VCaP (cell line): ENCODE data around the gene CASKIN2.
"Not testable (repeated sequence)": the region's sequence is repeated elsewhere in the genome, so short reads cannot be mapped to it uniquely, and the experiment has no call there.

ENCODE experiments used
- H3K27ac ChIP-seq: fragments of 450-650 bp; 2 replicates; pipeline ENCODE4 v1.5.1; 2017
- CTCF ChIP-seq: fragments of 450-650 bp; conservative IDR thresholded peaks from 2 replicates; pipeline ENCODE4 v1.5.1; 2017; ENCODE audit warnings: mild to moderate bottlenecking, moderate library complexity

The CASKIN2 gene

GRCh38 chr17:75482098-75482942 is 33.0 kb downstream of the CASKIN2 start:
- no peak overlapping the region for H3K27ac ChIP-seq
- no peak for TF ChIP-seq CTCF

GRCh38 chr17:75481194-75482068 is 33.9 kb downstream of the CASKIN2 start:
- no peak overlapping the region for H3K27ac ChIP-seq
- TF ChIP-seq CTCF: no peak

- no peak for TF ChIP-seq CTCF
- H3K27ac ChIP-seq: no peak overlapping the region
Measured at GRCh38 chr17:75480281-75480680, 35.1 kb downstream of the CASKIN2 start.

GRCh38 chr17:75478508-75478907 is 36.8 kb downstream of the CASKIN2 start:
- no peak overlapping the region for H3K27ac ChIP-seq
- TF ChIP-seq CTCF: no peak

GRCh38 chr17:75477490-75477862 is 37.9 kb downstream of the CASKIN2 start:
- not testable (repeated sequence) for H3K27ac ChIP-seq

- no peak for TF ChIP-seq CTCF
- H3K27ac ChIP-seq: no peak overlapping the region
Measured at GRCh38 chr17:75476752-75477489, 38.4 kb downstream of the CASKIN2 start.

GRCh38 chr17:75476271-75476671 is 39.1 kb downstream of the CASKIN2 start:
- TF ChIP-seq CTCF: no peak
- H3K27ac ChIP-seq: no peak overlapping the region
